Transverse colon (tissue), 4 donors: Measurements from ENCODE around the gene TAS1R1. TPM values are rescaled to one million over a fixed set of nuclear protein-coding genes. Genes with fewer than 3 reads are reported as not detected.

Experiments used
- DNase-seq: peaks from one replicate; pipeline ENCODE4 v3.0.0-alpha.2; 2019
- H3K27ac ChIP-seq, 4 donors: fragments of 200-600 bp; sonication (generic); 2 replicates each; pipeline ENCODE4 v1.5.1; 2016 to 2018; ENCODE audit warnings: inconsistent platforms in 4 of 4
- H3K27me3 ChIP-seq: fragments of 200-600 bp; sonication (generic); 2 replicates; pipeline ENCODE4 v1.5.1; 2017; ENCODE audit warnings: inconsistent platforms
- H3K36me3 ChIP-seq, 4 donors: fragments of 200-600 bp; sonication (generic); 2 replicates each; pipeline ENCODE4 v1.5.1; 2017 to 2019; ENCODE audit warnings: inconsistent platforms in 4 of 4
- H3K4me1 ChIP-seq, 4 donors: fragments of 200-600 bp; sonication (generic); 2 replicates each; pipeline ENCODE4 v1.5.1; 2017 to 2020; ENCODE audit warnings: inconsistent platforms in 4 of 4
- H3K4me3 ChIP-seq, 4 donors: fragments of 200-600 bp; sonication (generic); 1 replicate in 1 of 4; 2 replicates in 3 of 4; pipeline versions ENCODE4 v1.5.1 to v1.6.1; 2017 to 2019; ENCODE audit warnings: inconsistent platforms in 4 of 4
- H3K9me3 ChIP-seq, 2 donors: fragments of 200-600 bp; sonication (generic); 2 replicates each; pipeline ENCODE4 v1.5.1; 2017 to 2019; ENCODE audit warnings: inconsistent platforms in 2 of 2
- CTCF ChIP-seq, 5 experiments: fragments of 200-600 bp in 3 of 5; fragments of 450-650 bp in 2 of 5; sonication (generic) in 3 of 5; IDR thresholded peaks; 1 replicate in 2 of 5; 2 replicates in 3 of 5; pipeline ENCODE4 v1.5.1; 2016 to 2017; ENCODE audit warnings: antibody characterized with exemption in 5 of 5, inconsistent platforms in 3 of 5, mild to moderate bottlenecking in 2 of 5, moderate library complexity in 1 of 5
- EP300 ChIP-seq: sonication (generic); formaldehyde crosslinking; IDR thresholded peaks from one replicate; pipeline ENCODE4 v1.6.1; 2017; ENCODE audit warnings: antibody characterized with exemption, low read depth
- POLR2A ChIP-seq: fragments of 450-650 bp; IDR thresholded peaks from one replicate; pipeline ENCODE4 v1.6.1; 2016; ENCODE audit warnings: antibody characterized with exemption, mild to moderate bottlenecking, moderate library complexity
- POLR2AphosphoS5 ChIP-seq, 3 donors: sonication (generic); formaldehyde crosslinking; IDR thresholded peaks; one replicate each; pipeline ENCODE4 v1.6.1; 2016; ENCODE audit warnings: antibody characterized with exemption in 3 of 3
- WGBS, 2 donors: methylation state at CpG; one replicate each; pipeline ENCODE4 v1.1.5; 2018; ENCODE audit warnings: low coverage in 1 of 2; 5-methylcytosine and 5-hydroxymethylcytosine counted together
- in situ Hi-C, 4 donors: fragments of 200-750 bp; cut with MboI; loops; one replicate each; pipeline versions ENCODE4 v1.15.0 to v1.15.1; 2017; ENCODE audit warnings: low sequenced_read_pairs in 3 of 4, low pct_ligation_motif_present in 1 of 4, low pct_unique_long_range_greater_than_20kb in 1 of 4
- intact Hi-C: fragments of 100-400 bp; cut with DNase I; formaldehyde crosslinking; loops from one replicate; pipeline ENCODE4 v1.15.1; 2023; ENCODE audit warnings: low total_unique reads
- total RNA-seq, 4 donors: library from RNA; depleted of rRNA; stranded (reverse); fragments of >200 nt; gene quantifications; one replicate each; pipeline ENCODE4 v1.1.0, GENCODE V29; 2016

The TAS1R1 gene
- total RNA-seq, 4 donors from 2014 or later: 0.48 TPM; not detected in 3

- no peak overlapping the region for H3K4me3 ChIP-seq
- WGBS, 2 donors: 60% methylated on average over 5 of the region's 12 CpGs; no CpG with 5 or more reads in 1 of the 2 donors
- peaks cover 0 to 1% (median under 1%) of the 10 kb centered on the region in 4 donors for H3K4me1 ChIP-seq
- H3K9me3 ChIP-seq: no peaks in the 10 kb centered on the region
- H3K36me3 ChIP-seq: no peaks in the 10 kb centered on the region
- intact Hi-C loops (no loop called here), in situ Hi-C loops (no loop called here)
- H3K27me3 ChIP-seq: no peaks in the 10 kb centered on the region
- no peak overlapping the region for H3K27ac ChIP-seq
- no peak for DNase-seq
- no peak for TF ChIP-seq CTCF (IDR thresholded peaks at IDR 0.05)
- TF ChIP-seq EP300: no peak
- no peak for TF ChIP-seq POLR2AphosphoS5 (IDR thresholded peaks at IDR 0.05)
- TF ChIP-seq POLR2A: no peak
Observed at GRCh38 chr1:6507461-6507911, 47.6 kb upstream of the TAS1R1 start.

- no peaks in the 10 kb centered on the region for H3K9me3 ChIP-seq
- no peaks in the 10 kb centered on the region for H3K4me1 ChIP-seq
- 83% methylated on average over 18 of the region's 18 CpGs; no CpG with 5 or more reads in 1 of the 2 donors for WGBS, 2 donors
- TF ChIP-seq EP300 (no peak), POLR2A (no peak)
- DNase-seq: no peak
- no peak overlapping the region for H3K4me3 ChIP-seq
- no peaks in the 10 kb centered on the region for H3K27me3 ChIP-seq
- in situ Hi-C loops (no loop called here), intact Hi-C loops (no loop called here)
- H3K36me3 ChIP-seq: no peaks in the 10 kb centered on the region
- H3K27ac ChIP-seq: no peak overlapping the region
Observed at GRCh38 chr1:6508154-6508815, 46.8 kb upstream of the TAS1R1 start.

DNA sequence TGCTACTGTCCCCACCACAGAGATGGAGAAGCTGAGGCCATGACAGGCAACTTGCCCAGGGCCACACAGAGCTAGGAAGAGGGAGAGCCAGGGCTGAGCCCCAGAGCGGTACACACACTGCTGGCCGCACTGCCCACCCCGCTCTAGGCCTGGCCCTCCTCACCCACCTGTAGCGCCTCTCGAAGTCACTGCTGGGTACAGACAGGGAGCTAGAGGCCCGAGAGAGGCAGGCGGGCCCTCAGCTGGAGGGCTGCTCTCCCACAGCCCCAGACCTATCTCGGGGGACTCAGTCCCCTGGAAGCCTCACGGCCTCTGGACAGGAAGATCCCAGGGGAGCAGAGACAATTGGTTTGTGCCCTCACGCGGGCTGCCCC lies 46.3 kb upstream of the TAS1R1 start:
- H3K27me3 ChIP-seq: no peaks in the 10 kb centered on the region
- no peak for TF ChIP-seq EP300
- no peak for TF ChIP-seq CTCF (IDR thresholded peaks at IDR 0.05)
- no peak for TF ChIP-seq POLR2A
- no peak for TF ChIP-seq POLR2AphosphoS5 (IDR thresholded peaks at IDR 0.05)
- H3K4me3 ChIP-seq: no peak overlapping the region
- no peaks in the 10 kb centered on the region for H3K9me3 ChIP-seq
- no peak for DNase-seq
- intact Hi-C loops: no loop called here
- H3K27ac ChIP-seq: no peak overlapping the region
- H3K36me3 ChIP-seq: no peaks in the 10 kb centered on the region
- in situ Hi-C loops: no loop called here
- H3K4me1 ChIP-seq: no peaks in the 10 kb centered on the region
- WGBS, 2 donors: 84% methylated on average over 11 of the region's 11 CpGs; no CpG with 5 or more reads in 1 of the 2 donors

- H3K4me1 ChIP-seq: no peaks in the 10 kb centered on the region
- H3K27ac ChIP-seq: no peak overlapping the region
- TF ChIP-seq POLR2AphosphoS5 (IDR thresholded peaks at IDR 0.05): no peak
- no peak for TF ChIP-seq POLR2A
- no peak for TF ChIP-seq CTCF (IDR thresholded peaks at IDR 0.05)
- no peak for TF ChIP-seq EP300
- H3K36me3 ChIP-seq: no peaks in the 10 kb centered on the region
- no peaks in the 10 kb centered on the region for H3K27me3 ChIP-seq
- 45 to 71% methylated on average over 4 to 20 of the region's 20 CpGs for WGBS, 2 donors
- H3K4me3 ChIP-seq: no peak overlapping the region
- no peak for DNase-seq
- in situ Hi-C loops (no loop called here), intact Hi-C loops (no loop called here)
- no peaks in the 10 kb centered on the region for H3K9me3 ChIP-seq
Observed at GRCh38 chr1:6509220-6509918, 45.7 kb upstream of the TAS1R1 start.
